ENCODE results near the gene HS3ST3A1.

HS3ST3A1 gene

DNA sequence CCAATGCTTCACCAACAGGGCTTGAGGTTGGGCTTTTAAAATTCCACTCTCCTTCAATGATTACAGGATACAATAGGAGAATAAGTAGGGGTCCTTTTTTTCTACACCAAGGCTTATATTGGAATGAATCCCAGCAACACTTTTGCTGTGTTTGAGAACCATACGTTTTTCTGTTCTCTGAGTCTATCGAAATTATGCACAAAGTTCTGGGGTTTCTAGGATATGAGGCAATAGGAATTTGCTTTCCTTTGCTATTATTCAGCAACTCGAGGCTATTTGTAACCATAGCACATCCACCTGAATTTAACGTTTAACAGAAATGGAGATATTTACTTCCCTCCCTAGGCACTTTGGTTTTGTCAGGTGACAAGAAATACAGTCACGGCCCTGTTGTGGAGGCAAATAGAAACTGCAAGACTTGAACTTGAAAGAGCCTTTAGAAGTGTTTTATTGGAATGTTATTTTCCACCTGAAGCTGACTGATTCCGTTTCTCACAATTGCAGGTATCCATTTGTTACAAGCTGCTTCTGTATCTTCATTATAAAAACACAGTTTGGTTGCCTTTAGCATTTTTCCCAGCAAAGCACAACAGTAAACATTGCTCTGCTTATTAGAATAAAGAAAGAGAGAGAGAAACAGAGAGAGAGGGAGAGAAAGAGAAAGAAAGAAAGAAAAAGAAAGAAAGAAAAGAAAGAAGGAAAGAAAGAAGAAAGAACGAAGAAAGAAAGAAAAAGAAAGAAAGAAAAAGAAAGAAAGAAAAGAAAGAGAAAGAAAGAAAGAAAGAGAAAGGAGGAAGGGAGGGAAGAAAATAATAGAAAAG lies 109.6 kb downstream of the HS3ST3A1 start:
- DNase-seq (ENCODE audit: low read depth), result no peak

DNA sequence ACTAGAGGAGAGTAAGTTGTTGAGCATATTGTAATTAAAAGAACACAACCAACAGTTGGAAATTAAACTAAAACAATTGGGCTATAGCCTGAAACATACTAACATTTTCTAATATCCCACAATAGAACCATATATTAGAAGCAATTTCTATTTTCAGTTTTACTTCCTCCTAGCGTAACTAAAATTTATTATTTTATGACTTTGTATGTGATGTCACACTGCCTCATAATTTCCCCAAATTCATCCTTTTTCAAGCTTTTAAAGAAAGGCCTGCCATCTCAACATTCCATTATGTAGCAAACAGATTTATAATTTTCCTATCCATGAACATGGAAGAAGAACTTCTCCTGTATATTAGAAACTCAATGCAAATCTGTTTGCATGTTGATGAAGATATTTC lies 110.2 kb downstream of the HS3ST3A1 start:
- no peak for DNase-seq (ENCODE audit: low read depth)

DNA sequence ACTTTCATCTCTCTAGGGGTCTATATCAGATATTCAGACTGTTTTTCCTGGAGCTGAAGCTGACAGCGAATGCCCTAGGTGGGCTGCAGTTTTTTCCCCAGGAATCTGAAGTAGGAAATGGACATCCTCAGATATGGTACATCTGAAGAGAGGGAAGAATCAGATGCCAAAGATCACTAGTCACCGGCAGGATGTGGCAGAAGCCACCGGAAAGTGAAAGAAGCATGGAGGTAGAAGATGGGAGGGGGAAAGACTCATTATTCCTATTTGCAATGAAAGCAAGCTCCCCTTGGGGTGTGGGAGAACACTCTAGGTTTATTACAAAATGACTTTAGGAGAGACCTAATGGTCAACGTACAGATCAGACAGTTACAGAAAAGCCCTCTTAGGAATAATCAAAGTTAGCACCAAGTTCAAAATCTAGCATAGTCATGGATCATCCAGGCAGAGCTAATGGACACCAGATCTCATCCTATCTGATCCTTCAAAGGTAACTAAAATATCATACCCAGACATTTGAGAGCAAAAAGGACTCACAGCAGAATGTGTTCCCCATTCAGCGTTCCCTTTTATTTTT lies 110.7 kb downstream of the HS3ST3A1 start:
- DNase-seq (ENCODE audit: low read depth), result no peak

DNA sequence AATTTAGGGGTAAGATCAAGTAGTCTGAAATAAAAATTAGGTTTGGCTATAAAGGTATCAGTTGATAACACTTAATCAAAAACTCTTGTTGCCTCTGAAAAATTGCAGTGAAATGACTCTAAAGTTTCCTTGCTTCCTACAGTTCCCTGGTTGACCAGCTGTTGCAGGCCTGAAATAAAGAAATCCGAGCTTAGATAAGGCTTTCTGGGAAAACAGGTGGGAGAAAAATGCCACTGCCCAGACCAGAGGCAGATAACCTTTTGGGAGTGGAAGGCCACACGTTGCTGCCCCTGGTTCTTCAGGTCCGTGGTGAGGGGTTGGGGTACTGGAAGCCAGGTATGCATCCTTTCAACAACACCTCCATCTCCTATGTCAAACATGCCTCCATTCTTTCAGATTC lies 111.3 kb downstream of the HS3ST3A1 start:
- no peak for DNase-seq (ENCODE audit: low read depth)

DNA sequence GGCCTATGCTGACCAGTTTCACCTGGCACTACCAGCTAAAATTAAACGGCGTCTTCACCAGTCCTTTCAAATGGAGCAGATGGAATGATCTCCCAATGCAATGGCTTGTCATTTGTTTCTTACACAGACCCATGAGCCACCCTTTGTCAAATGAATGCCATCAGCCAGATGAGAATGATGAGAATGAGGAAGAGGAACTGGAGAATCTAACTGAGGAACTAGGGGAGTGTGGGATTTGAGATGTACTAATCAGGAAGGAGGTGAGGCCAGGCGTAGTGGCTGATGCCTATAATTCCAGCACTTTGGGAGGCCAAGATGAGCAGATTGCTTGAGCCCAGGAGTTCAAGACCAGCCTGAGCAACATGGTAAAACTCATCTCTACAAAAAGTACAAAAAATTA lies 116.4 kb downstream of the HS3ST3A1 start:
- no peak for DNase-seq (ENCODE audit: low read depth)

DNA sequence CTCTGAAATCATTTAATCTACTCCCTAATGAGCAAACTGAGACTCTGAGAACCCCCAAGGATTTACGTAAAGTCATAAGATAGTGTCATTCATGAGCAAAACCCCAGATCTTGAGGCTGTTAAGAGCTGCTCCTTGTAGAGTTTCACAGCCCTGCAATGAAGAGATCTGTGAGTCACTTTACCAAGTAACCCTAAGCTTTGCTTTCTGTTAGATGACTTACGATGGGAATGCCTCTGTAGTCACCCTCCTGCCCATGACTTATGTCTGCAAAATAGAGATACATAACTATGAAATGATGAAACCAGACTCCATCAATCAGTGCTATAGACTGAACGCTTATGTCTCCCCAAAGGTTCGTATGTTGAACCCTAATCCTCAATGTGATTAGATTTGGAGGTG lies 117.7 kb downstream of the HS3ST3A1 start:
- DNase-seq (ENCODE audit: low read depth), result no peak

DNA sequence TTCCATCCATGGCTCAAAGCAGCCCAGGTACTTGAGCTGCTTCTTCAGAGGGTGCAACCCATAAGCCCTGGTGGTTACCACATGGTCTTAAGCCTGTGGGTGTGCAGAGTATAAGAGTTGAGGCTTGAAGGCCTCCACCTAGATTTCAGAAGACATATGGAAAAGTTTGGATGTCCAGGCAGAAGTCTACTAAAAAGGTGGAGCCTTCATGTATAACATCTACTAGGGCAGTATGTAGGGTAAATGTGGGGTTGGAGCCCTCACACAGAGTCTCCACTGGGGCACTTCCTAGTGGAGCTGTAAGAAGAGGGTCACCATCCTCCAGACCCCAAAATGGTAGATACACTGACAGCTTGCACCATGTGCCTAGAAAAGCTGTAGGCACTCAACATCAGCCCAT lies 120.9 kb downstream of the HS3ST3A1 start:
- DNase-seq (ENCODE audit: low read depth), result no peak

DNA sequence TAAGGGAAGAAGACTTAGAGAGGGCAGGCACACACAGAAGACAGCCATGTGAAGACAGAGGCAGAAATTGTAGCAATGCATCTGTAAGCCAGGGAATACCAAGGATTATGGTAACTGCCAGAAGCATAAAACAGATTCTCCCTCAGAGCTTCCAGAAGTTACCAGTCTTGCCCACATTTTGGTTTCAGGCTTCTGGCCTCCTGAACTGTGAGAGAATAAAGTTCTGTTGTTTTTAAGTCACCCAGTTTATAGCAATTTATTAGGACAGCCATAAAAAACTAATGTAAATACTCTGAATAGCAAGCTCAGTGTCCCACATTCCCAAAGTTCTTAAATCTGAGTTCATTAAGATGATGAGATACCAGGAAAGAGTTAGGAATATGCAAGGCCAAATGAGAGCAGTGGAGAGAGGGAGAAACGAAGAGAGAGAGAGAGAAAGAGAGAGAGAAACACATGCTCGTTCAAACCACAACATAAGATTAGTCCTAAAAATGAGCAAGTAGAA lies 123.4 kb downstream of the HS3ST3A1 start:
- no peak for DNase-seq (ENCODE audit: low read depth)

DNA sequence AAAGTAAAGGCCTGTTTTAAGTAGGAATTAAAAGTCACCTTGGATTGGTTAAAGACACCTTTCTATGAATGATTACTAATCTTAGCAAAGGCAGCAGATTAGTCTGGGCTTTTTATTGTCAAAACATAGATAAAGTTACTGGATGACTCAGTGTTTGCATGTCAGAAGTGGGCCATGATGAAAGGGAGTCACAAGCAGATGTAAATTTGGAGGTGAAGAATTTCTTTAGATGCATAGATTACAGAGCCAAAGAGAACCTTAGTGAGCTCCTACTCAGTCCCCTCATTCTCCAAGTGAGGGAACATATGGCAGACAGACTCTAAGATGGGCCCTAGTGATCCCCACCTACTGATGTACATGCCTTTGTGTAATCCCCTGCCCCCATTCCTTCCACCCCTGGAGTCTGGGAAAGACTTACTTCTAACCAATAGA lies 124.5 kb downstream of the HS3ST3A1 start:
- no peak for DNase-seq (ENCODE audit: low read depth)

DNA sequence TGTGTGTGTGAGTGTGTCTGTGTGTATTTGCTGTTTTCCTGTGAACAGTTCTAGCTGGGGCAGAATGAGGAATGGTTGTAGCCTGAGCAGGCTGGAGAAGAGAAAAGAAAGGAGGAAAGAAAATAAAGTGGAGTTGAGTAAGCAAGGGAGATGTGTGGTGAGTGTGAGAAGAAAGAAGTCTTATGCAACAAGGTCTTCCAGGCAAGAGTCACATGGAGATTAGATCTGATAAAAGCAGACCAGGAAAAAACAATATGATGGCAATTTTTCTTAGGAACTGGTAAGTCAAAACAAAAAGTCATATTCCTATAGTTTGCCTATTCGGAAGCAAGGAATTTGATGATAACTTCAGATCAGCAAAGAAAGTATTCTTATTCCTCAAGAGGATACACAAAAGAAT lies 125.0 kb downstream of the HS3ST3A1 start:
- no peak for DNase-seq (ENCODE audit: low read depth)

DNA sequence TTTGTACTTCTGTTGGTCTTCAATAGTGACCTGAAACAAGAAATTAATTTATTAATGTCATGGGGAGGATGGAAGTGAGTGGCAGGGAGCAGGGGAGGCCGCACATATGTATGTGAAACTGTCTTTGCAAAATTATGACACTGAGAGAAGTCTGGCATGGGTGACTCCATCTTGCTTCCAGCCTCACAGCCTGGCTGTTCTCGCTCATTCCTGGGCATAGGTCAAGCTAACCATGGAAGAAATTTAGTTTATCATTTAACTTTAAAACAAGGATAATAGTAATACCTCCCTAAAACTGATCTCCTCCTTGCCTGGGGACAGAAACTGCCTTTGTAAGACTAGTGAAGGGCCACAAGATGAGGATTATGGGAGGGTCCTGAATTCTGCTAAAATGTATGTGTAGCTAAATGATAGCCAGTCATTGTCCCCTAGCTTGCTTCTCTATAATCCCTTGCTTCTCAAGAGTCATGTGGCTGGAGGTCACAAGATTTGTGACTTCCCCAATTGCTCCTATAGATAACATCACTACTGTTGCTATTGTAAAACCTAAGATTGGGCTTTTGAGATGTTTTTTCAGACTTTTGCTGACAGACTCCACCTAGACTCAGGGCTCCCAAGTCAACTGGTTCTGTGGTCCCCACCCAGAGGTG lies 126.0 kb downstream of the HS3ST3A1 start:
- DNase-seq (ENCODE audit: low read depth), result no peak

DNA sequence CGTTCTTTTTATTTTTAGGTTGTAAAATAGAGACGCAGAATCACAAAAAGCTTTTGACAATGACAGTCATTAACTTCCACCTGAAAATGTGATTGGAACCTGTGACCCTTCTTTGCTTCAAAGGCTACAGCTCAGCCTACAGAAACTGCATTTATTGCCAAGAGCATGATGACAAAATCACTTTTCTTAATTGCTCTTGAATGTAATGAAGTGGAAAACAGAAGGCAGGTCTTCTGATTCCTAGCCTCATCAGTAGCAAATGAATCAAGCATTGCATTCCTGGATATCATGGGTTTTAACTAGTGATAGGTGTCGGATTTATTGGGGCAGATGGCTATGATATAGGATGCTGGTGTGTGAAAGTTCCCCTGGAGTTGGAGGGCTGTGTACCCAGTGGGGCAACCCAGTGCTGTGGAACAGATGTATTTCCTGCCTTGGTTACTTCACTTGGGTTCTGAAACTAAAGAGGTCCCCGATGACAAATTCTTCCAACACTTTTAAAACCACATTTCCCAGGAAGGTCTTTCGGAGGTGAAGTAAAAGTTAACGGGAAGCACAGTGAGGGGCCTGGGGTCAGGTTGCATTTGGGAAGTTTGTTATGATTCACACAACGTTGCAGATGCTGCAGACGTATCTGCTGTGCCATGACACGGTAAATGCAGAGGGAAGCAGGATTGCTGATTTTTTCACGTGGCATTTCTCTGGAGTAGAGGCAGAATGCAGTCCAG lies 127.5 kb downstream of the HS3ST3A1 start:
- DNase-seq (ENCODE audit: low read depth), result no peak

DNA sequence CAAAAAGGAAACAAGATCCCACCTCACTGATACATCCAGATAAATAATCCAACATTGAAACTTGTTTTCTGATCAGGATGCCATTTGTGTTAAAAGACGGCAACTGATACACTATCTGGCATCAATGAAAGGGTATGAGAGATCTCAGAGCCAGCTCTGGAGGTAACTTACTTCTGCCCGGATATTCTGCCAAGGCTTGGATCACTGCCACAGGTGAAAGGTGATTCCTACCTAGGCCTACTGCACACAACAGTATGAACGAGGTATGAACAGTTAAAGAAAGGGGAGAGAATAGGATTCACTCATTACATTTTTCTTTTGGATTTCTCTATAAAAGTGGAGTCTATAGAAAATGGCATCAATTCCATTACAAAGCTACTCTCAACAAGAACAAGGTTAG lies 136.1 kb downstream of the HS3ST3A1 start:
- DNase-seq (ENCODE audit: low read depth), result no peak

DNA sequence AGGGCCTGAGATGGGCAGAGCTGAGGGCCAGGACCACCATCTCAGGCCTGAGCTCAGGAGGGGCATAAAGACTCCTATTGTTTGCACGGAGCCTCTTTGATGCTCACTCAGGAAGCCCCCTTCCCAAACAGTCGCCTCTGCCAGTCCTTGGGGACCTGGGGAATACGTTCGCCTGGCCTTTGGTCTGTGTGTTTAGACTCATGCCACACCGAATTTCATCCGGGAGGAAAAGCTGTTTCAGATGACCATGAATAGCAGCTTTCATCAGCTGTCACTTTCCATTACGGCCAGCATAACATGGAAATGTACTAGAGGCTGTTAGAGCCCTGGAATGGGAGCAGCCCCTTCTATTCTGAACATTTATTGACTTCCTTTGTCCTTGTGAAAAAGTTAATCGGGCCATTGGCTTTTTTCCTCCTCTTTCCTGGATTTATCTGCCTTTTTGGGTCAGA lies 139.0 kb downstream of the HS3ST3A1 start:
- no peak for DNase-seq (ENCODE audit: low read depth)

DNA sequence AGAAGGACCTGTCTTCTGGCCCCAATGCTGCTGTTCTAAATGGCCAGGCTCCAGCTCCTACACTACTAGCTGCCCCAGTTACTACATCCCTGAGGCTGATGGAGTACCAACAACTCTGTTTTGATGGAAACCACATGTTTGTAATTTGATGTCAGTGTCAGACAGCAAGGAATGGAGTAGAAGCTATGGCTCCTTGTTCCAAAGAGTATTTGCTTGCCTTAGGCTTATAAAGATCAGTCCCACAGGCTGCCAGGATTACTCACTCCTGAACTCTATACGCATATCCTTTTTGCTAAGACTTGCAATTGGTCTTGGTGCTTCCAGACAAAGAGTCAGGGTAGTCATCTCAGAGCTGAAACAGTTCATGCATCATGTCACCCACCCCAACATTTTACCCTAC lies 139.6 kb downstream of the HS3ST3A1 start:
- no peak for DNase-seq (ENCODE audit: low read depth)

DNA sequence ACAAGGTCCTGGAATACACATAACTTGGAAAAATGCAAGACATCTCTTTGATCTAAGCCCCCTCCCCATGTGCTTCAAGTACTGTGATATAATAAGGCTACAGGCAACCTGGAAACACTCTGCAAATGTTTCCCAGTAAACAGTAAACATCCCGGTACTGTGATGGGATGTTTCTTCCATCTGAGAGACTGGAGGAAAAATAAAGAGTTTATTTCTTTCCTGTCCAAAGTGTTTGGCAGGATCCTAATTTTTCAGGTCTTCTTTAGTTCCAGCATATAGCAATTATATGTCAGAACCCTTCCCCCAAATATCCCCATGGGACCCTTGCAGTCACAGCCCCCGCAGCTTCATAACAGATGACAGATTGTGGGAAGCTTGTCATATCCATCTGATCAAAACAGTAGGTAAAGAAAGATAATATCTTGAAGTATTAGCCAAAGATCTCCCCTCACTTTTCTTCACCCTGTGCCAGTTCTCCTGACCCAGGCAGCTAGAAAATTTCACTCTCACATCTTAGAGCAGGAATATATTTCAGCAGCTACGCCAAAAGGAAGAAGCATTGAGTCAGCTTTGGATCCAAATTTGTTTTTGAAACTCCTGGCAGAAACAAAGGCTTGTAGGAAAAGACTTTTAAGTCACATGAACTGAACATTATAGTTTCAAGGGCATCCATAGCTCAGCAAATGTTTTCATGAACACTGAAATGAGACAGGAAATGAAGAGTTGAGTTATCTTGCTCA lies 141.3 kb downstream of the HS3ST3A1 start:
- DNase-seq (ENCODE audit: low read depth), result no peak

DNA sequence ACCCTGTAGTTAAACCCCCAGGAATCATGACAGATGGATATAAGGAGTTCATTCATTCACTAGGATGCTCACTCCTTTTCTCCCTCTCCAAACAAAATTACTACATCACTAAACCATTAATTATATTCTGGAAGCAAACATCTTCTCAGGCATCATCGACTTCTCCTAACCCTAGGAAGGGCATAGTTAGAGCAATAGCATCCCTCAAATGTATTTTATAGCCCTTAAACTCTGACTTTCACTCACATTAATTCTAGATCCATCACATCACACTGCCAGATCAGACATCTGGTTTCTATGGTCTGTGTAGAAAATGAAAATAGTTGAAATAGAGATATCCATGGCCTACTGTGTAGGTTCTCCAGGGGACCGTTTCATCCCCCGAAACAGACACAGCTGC lies 143.9 kb downstream of the HS3ST3A1 start:
- no peak for DNase-seq (ENCODE audit: low read depth)
